Calu3 (cell line): ENCODE data around the gene STRAP. TPM values are rescaled to one million over a fixed set of nuclear protein-coding genes. Genes with fewer than 3 reads are reported as not detected.

Experiments used
- BruUV-seq: library from RNA; stranded (reverse); fragments of 400-500 nt; replicated peaks from 2 replicates; lab custom pipeline; 2021; lab: Mats Ljungman, UMichigan
- CTCF ChIA-PET: fragments of 300-600 bp; sonication (Branson Sonifier 250); formaldehyde crosslinking; loops from one replicate; lab custom pipeline; 2022; ENCODE audit warnings: antibody characterized with exemption; lab: Charles Lee
- DNase-seq: peaks from one replicate; pipeline ENCODE4 v3.0.0; 2022
- H3K27ac Mint-ChIP-seq: one replicate; pipeline ENCODE4 v1.8.0; 2022; ENCODE audit warnings: mixed read lengths; ENCODE audit not compliant: unreplicated experiment
- H3K27me3 Mint-ChIP-seq: one replicate; pipeline ENCODE4 v1.8.0; 2022; ENCODE audit warnings: mixed read lengths; ENCODE audit not compliant: unreplicated experiment
- H3K36me3 Mint-ChIP-seq: one replicate; pipeline ENCODE4 v1.8.0; 2022; ENCODE audit warnings: mild to moderate bottlenecking, moderate library complexity, mixed read lengths; ENCODE audit not compliant: insufficient read depth, unreplicated experiment
- H3K4me1 Mint-ChIP-seq: one replicate; pipeline ENCODE4 v1.8.0; 2022; ENCODE audit warnings: mild to moderate bottlenecking, low read depth, mixed read lengths; ENCODE audit not compliant: unreplicated experiment
- H3K4me3 Mint-ChIP-seq: one replicate; pipeline ENCODE4 v1.8.0; 2022; ENCODE audit warnings: mild to moderate bottlenecking, low read depth, moderate library complexity, mixed read lengths; ENCODE audit not compliant: unreplicated experiment
- H3K9me3 Mint-ChIP-seq: one replicate; pipeline ENCODE4 v1.8.0; 2022; ENCODE audit warnings: low read depth, mixed read lengths; ENCODE audit not compliant: unreplicated experiment
- CTCF ChIP-seq: fragments of 200-600 bp; IDR thresholded peaks from one replicate; pipeline ENCODE4 v1.8.0; 2022; ENCODE audit warnings: antibody characterized with exemption; ENCODE audit not compliant: unreplicated experiment
- intact Hi-C: fragments of 100-400 bp; cut with micrococcal nuclease; formaldehyde crosslinking; loops from one replicate; pipeline ENCODE4 v1.10.0; 2022; ENCODE audit not compliant: unreplicated experiment
- total RNA-seq: library from RNA; stranded (reverse); gene quantifications from 2 replicates; pipeline ENCODE4 v1.2.3, GENCODE V29; 2022

The STRAP gene
- total RNA-seq, 1 experiment from 2014 or later, result 124 TPM

GRCh38 chr12:15928870-15929571 lies 46.8 kb downstream of the STRAP start:
- no peaks in the 10 kb centered on the region for H3K27me3 Mint-ChIP-seq
- DNase-seq, result no peak

GRCh38 chr12:15931590-15932053 lies 49.4 kb downstream of the STRAP start:
- Mint-ChIP-seq H3K27me3 (no peaks in the 10 kb centered on the region), H3K36me3 (no peaks in the 10 kb centered on the region), H3K4me1 (peaks cover 10% of the 10 kb centered on the region), H3K9me3 (no peaks in the 10 kb centered on the region), H3K4me3 (no peak overlapping the region), H3K27ac (peak overlapping the region; percentile 57)
- no peak for TF ChIP-seq CTCF
- CTCF ChIA-PET, result no interaction called here
- no peak for DNase-seq
- BruUV-seq, result no TSS peak
- intact Hi-C loops, result no loop called here

More at GRCh38 chr12:15928870-15929571, 46.8 kb downstream of the STRAP start:
- no peak for TF ChIP-seq CTCF
- Mint-ChIP-seq H3K4me3 (no peak overlapping the region), H3K9me3 (no peaks in the 10 kb centered on the region), H3K27ac (no peak overlapping the region), H3K4me1 (peaks cover 10% of the 10 kb centered on the region), H3K36me3 (no peaks in the 10 kb centered on the region)
- BruUV-seq, result no TSS peak
- CTCF ChIA-PET, result no interaction called here
- intact Hi-C loops, result no loop called here

GRCh38 chr12:15932327-15932726 lies 50.1 kb downstream of the STRAP start:
- no peaks in the 10 kb centered on the region for H3K9me3 Mint-ChIP-seq
- CTCF ChIA-PET, result no interaction called here
- TF ChIP-seq CTCF, result no peak
- H3K27ac Mint-ChIP-seq, result no peak overlapping the region
- no peak for DNase-seq
- no TSS peak for BruUV-seq
- peaks cover 10% of the 10 kb centered on the region for H3K4me1 Mint-ChIP-seq
- intact Hi-C loops, result no loop called here
- no peaks in the 10 kb centered on the region for H3K27me3 Mint-ChIP-seq
- no peaks in the 10 kb centered on the region for H3K36me3 Mint-ChIP-seq
- H3K4me3 Mint-ChIP-seq, result no peak overlapping the region

- CTCF ChIA-PET, result no interaction called here
- BruUV-seq, result no TSS peak
- H3K4me1 Mint-ChIP-seq, result peaks cover 15% of the 10 kb centered on the region
- H3K27me3 Mint-ChIP-seq, result no peaks in the 10 kb centered on the region
- no peak overlapping the region for H3K4me3 Mint-ChIP-seq
- H3K36me3 Mint-ChIP-seq, result no peaks in the 10 kb centered on the region
- no peak for DNase-seq
- TF ChIP-seq CTCF, result no peak
- H3K9me3 Mint-ChIP-seq, result no peaks in the 10 kb centered on the region
- no peak overlapping the region for H3K27ac Mint-ChIP-seq
- intact Hi-C loops, result no loop called here
These were observed 50.8 kb downstream of the STRAP start for GRCh38 chr12:15932971-15933370.
